Activated CD4-positive, alpha-beta T cell treated with anti-CD3 and anti-CD28 coated beads, Interleukin-2, amount 50 U/mL, for 16 hours (primary cell): ENCODE measurements around the gene USP35.

ENCODE experiments used
- DNase-seq: peaks from one replicate; pipeline ENCODE4 v3.0.0-alpha.2; 2020

Gene USP35

GRCh38 chr11:78199653-78200015 is 10.9 kb downstream of the USP35 start:
- no peak for DNase-seq

- no peak for DNase-seq
Observed at GRCh38 chr11:78200061-78200460, 11.3 kb downstream of the USP35 start.

GRCh38 chr11:78200553-78200952 is 11.8 kb downstream of the USP35 start:
- no peak for DNase-seq

GRCh38 chr11:78201096-78201818 is 12.5 kb downstream of the USP35 start:
- DNase-seq, result no peak

- peak; percentile 58 for DNase-seq
Observed at GRCh38 chr11:78202733-78203167, 14.0 kb downstream of the USP35 start.

- DNase-seq, result no peak
Observed at GRCh38 chr11:78203184-78203583, 14.5 kb downstream of the USP35 start.

GRCh38 chr11:78205256-78205655 is 16.5 kb downstream of the USP35 start:
- no peak for DNase-seq

- DNase-seq, result no peak
Observed at GRCh38 chr11:78205691-78206090, 17.0 kb downstream of the USP35 start.

- DNase-seq, result no peak
Observed at GRCh38 chr11:78207532-78208256, 19.0 kb downstream of the USP35 start.

- no peak for DNase-seq
Observed at GRCh38 chr11:78208257-78209165, 19.8 kb downstream of the USP35 start.

GRCh38 chr11:78209478-78209877 is 20.8 kb downstream of the USP35 start:
- no peak for DNase-seq

GRCh38 chr11:78210000-78210608 is 21.4 kb downstream of the USP35 start:
- no peak for DNase-seq

- no peak for DNase-seq
Observed at GRCh38 chr11:78211565-78211964, 22.8 kb downstream of the USP35 start.

GRCh38 chr11:78212586-78213371 is 24.1 kb downstream of the USP35 start:
- no peak for DNase-seq

- no peak for DNase-seq
Observed at GRCh38 chr11:78213526-78214330, 25.0 kb downstream of the USP35 start.

GRCh38 chr11:78214331-78215194 is 25.8 kb downstream of the USP35 start:
- no peak for DNase-seq

GRCh38 chr11:78216021-78216420 is 27.3 kb downstream of the USP35 start:
- no peak for DNase-seq

GRCh38 chr11:78216571-78217287 is 28.0 kb downstream of the USP35 start:
- no peak for DNase-seq
